Progenitor cell of endocrine pancreas (in vitro differentiated cells): Measurements from ENCODE around the gene CLDN7. TPM values are rescaled to one million over a fixed set of nuclear protein-coding genes. Genes with fewer than 3 reads are reported as not detected.

ENCODE experiments used
- DNase-seq: peaks from one replicate; pipeline ENCODE4 v3.0.0; 2021; ENCODE audit warnings: low spot score; ENCODE audit not compliant: unreplicated experiment
- H3K27ac Mint-ChIP-seq: 2 replicates; pipeline ENCODE4 v1.8.0; 2021; ENCODE audit warnings: mild to moderate bottlenecking, moderate library complexity, mixed read lengths
- H3K27me3 Mint-ChIP-seq: 2 replicates; pipeline ENCODE4 v1.8.0; 2021; ENCODE audit warnings: mixed read lengths
- H3K36me3 Mint-ChIP-seq: 2 replicates; pipeline ENCODE4 v1.8.0; 2022; ENCODE audit warnings: mixed read lengths; ENCODE audit not compliant: insufficient read depth
- H3K4me1 Mint-ChIP-seq: 2 replicates; pipeline ENCODE4 v1.8.0; 2021; ENCODE audit warnings: low read depth, mixed read lengths
- H3K4me3 Mint-ChIP-seq: 2 replicates; pipeline ENCODE4 v1.8.0; 2021; ENCODE audit warnings: low read depth, mild to moderate bottlenecking, moderate library complexity, mixed read lengths
- H3K9me3 Mint-ChIP-seq: 2 replicates; pipeline ENCODE4 v1.8.0; 2021; ENCODE audit warnings: low read depth, mixed read lengths
- total RNA-seq: library from RNA; stranded (reverse); gene quantifications from 2 replicates; pipeline ENCODE4 v1.2.1, GENCODE V29; 2021
- TF ChIP-seq, protein P1 (sequence below): fragments of 200-600 bp; sonication (generic); IDR thresholded peaks from one replicate; pipeline ENCODE4 v1.5.0; 2021; ENCODE audit warnings: antibody characterized with exemption, mild to moderate bottlenecking; ENCODE audit not compliant: unreplicated experiment

The CLDN7 gene
- total RNA-seq, 1 donor from 2014 or later, result 137 TPM

DNA sequence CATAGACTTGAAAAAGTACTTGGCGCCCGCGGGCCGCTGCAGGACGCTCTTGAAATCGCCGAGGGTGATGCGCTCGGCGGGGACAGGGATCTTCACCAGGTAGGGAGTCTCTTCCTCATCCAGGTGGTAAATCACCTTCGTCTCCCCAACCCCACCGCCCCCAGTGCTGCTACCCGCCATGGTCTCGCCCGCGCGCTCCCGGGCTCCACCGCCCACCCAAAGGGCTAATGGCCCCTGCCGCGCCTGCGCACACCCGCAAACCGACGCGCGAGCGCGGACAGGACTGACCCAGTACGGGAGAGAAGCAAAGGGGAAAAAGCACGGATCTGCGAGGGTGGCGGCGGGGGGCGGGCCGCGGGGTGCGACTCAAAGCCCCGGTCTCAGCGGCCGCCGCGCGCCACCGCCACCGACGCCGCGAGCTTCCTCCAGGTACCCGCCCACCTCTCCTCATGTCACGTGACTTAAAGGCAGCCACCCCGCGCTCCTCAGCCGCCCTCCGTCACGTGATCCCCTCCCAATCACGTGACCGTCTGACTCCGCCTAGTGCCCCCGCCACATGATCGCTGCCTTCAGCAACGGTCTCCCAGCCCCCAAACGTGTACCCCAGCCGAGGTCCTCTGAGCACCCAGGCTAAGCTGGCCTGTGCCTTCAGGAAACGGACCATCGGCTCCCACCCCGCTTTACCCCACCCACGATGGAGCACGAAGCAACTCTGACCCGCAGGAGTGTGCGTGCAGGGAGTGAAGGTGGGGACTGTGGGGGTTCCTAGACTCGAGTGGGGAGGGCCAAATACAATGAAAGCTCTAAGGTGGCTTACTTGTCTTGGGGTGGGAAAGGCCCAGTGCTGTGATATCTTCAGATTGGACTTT lies 28.0 kb downstream of the CLDN7 start, which contains the start of gene DVL2:
DVL2 (minus strand) TSS at position 435 of the 869 bp plus-strand sequence; CDS start at position 180, 255 bp downstream.
- Mint-ChIP-seq H3K27ac (peak within 1 kb of the TSS; percentile 98), H3K36me3 (peaks cover 14% of the 10 kb centered on the region), H3K27me3 (no peaks in the 10 kb centered on the region), H3K9me3 (no peaks in the 10 kb centered on the region), H3K4me1 (peaks cover 28% of the 10 kb centered on the region), H3K4me3 (peak within 1 kb of the TSS; percentile 94)
- peak; percentile 88 for DNase-seq
- TF ChIP-seq, protein P1, sequence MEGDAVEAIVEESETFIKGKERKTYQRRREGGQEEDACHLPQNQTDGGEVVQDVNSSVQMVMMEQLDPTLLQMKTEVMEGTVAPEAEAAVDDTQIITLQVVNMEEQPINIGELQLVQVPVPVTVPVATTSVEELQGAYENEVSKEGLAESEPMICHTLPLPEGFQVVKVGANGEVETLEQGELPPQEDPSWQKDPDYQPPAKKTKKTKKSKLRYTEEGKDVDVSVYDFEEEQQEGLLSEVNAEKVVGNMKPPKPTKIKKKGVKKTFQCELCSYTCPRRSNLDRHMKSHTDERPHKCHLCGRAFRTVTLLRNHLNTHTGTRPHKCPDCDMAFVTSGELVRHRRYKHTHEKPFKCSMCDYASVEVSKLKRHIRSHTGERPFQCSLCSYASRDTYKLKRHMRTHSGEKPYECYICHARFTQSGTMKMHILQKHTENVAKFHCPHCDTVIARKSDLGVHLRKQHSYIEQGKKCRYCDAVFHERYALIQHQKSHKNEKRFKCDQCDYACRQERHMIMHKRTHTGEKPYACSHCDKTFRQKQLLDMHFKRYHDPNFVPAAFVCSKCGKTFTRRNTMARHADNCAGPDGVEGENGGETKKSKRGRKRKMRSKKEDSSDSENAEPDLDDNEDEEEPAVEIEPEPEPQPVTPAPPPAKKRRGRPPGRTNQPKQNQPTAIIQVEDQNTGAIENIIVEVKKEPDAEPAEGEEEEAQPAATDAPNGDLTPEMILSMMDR, result no peak

DNA sequence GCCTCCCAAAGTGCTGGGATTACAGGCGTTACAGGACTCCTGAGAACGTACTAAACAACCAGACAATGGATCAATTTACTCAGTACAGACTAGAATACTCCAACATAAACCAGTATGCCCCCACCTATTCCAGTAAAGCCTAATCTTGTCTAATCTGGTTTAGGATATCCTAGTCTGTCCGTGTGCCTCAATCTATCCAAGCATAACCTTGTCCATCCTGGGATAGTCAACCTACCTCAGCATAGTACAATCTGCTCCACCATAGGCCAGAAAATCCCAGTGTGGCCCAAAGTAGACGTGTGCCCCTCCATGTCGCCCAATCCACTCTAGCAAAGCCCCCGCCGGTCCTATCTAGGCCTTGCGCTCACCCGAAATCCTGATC lies 28.6 kb downstream of the CLDN7 start:
- TF ChIP-seq, protein P1, result no peak
- DNase-seq, result no peak

DNA sequence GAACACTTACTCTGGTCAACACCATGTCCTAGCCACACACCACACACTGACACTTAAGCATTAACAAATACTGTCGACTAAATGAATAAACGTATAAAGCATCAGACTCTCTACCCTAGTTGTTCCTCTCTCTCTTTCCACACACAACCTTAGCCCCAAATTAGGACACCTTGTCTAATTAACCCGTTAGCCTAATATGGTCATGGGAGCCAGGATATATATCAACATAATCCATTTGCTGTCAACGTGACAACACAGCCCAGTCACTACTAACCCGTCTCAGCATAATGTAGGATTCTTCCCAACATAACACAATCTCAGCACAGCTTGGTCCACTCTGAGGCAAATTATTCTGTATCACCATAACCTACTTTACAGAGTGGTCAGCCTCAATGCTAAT lies 30.2 kb downstream of the CLDN7 start:
- peak overlapping the region; percentile 51 for H3K27ac Mint-ChIP-seq
- peaks cover 25% of the 10 kb centered on the region for H3K4me1 Mint-ChIP-seq
- no peak for DNase-seq
- TF ChIP-seq, protein P1, result no peak
- H3K9me3 Mint-ChIP-seq, result no peaks in the 10 kb centered on the region
- H3K36me3 Mint-ChIP-seq, result peaks cover 19% of the 10 kb centered on the region
- H3K27me3 Mint-ChIP-seq, result no peaks in the 10 kb centered on the region
- peak overlapping the region; percentile 94 for H3K4me3 Mint-ChIP-seq

More for the DNA sequence above, 28.6 kb downstream of the CLDN7 start:
- Mint-ChIP-seq H3K4me3 (peak overlapping the region; percentile 94), H3K27me3 (no peaks in the 10 kb centered on the region), H3K9me3 (no peaks in the 10 kb centered on the region), H3K27ac (peak overlapping the region; percentile 98), H3K4me1 (peaks cover 28% of the 10 kb centered on the region), H3K36me3 (peaks cover 16% of the 10 kb centered on the region)

DNA sequence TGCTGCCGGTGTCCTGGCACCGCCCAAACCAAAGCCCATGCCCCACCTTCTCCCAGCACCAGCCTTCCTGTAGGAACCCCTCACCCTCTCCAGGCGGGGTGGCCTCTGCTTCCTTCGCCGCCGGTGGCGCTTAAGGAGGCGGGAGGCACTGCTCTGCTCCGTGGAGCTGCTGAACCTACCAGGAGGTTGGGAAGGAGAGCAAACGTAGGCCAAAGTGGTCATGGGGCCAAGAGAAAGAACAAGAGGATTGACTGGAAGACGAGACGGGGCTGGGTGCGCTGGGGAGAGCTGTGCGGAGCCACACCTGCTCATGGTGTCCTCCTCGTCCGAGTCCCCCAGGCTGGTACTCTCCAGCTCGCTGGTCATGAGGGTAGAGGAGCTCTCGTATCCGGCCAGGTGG lies 32.8 kb downstream of the CLDN7 start:
- Mint-ChIP-seq H3K36me3 (peaks cover 8% of the 10 kb centered on the region), H3K4me3 (no peak overlapping the region), H3K27ac (peak overlapping the region; percentile 82), H3K4me1 (peaks cover 16% of the 10 kb centered on the region), H3K9me3 (no peaks in the 10 kb centered on the region), H3K27me3 (no peaks in the 10 kb centered on the region)
- TF ChIP-seq, protein P1, result no peak
- no peak for DNase-seq

DNA sequence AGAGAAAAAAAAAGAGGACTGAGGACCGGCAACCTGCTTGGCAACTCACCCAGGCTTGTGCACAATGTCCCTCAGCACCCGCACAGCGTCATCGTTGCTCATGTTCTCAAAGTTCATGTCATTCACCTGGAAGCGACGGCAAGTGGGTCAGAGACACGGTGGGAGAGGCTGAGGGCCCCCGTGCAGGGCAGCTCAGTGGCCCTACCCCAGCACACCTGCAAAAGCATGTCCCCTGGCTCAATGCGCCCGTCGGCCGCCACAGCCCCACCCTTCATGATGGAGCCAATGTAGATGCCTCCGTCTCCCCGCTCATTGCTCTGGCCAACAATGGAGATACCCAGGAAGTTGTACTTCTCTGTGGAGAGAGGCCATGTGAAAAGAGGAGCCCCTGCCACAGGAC lies 33.4 kb downstream of the CLDN7 start:
- H3K36me3 Mint-ChIP-seq, result peaks cover 8% of the 10 kb centered on the region
- TF ChIP-seq, protein P1, result no peak
- H3K27ac Mint-ChIP-seq, result no peak overlapping the region
- no peaks in the 10 kb centered on the region for H3K27me3 Mint-ChIP-seq
- no peak overlapping the region for H3K4me3 Mint-ChIP-seq
- no peak for DNase-seq
- peaks cover 15% of the 10 kb centered on the region for H3K4me1 Mint-ChIP-seq
- no peaks in the 10 kb centered on the region for H3K9me3 Mint-ChIP-seq
